Measurements from ENCODE around the gene SLC35D2.

Gene SLC35D2

GRCh38 chr9:96304230-96304629 is 79.3 kb downstream of the SLC35D2 start:
- no peak for DNase-seq

- no peak for DNase-seq
Observed at GRCh38 chr9:96302021-96302420, 81.5 kb downstream of the SLC35D2 start, which contains the start of gene HSD17B3. Gene HSD17B3, minus strand, starts transcription at chr9:96302176. Its CDS starts 72 bp downstream, at chr9:96302104.

- no peak for DNase-seq
Observed at GRCh38 chr9:96299823-96300222, 83.7 kb downstream of the SLC35D2 start.

GRCh38 chr9:96294159-96294545 is 89.4 kb downstream of the SLC35D2 start:
- no peak for DNase-seq

- no peak for DNase-seq
Observed at GRCh38 chr9:96293498-96294158, 89.9 kb downstream of the SLC35D2 start.

GRCh38 chr9:96289392-96289791 is 94.1 kb downstream of the SLC35D2 start:
- DNase-seq = no peak

- no peak for DNase-seq
Observed at GRCh38 chr9:96281641-96282040, 101.9 kb downstream of the SLC35D2 start.

GRCh38 chr9:96279932-96280331 is 103.6 kb downstream of the SLC35D2 start:
- DNase-seq = no peak

GRCh38 chr9:96274939-96275338 is 108.6 kb downstream of the SLC35D2 start:
- no peak for DNase-seq

All from stimulated activated CD4-positive, alpha-beta T cell treated with anti-CD3 and anti-CD28 coated beads, Interleukin-1b, Interleukin-23, amount 100 ng/mL, for 48 hours (primary cell).